GM18508 (cell line): Measurements from ENCODE around the gene ZP3.
"Not testable (repeated sequence)": the region's sequence is repeated elsewhere in the genome, so short reads cannot be mapped to it uniquely, and the experiment has no call there.

Experiments used
- ATAC-seq: cut with Tn5 transposase; IDR thresholded peaks from one replicate; pipeline ENCODE4 v1.9.1; 2021; ENCODE audit warnings: moderate number of reproducible peaks; ENCODE audit not compliant: insufficient read depth, unreplicated experiment

Gene ZP3

GRCh38 chr7:76480403-76481253 is 55.9 kb downstream of the ZP3 start:
- ATAC-seq, result not testable (repeated sequence)

- not testable (repeated sequence) for ATAC-seq
Observed at GRCh38 chr7:76482660-76483059, 57.9 kb downstream of the ZP3 start.

GRCh38 chr7:76483081-76483480 is 58.3 kb downstream of the ZP3 start:
- ATAC-seq, result not testable (repeated sequence)

- not testable (repeated sequence) for ATAC-seq
Observed at GRCh38 chr7:76484456-76484855, 59.7 kb downstream of the ZP3 start.

- ATAC-seq, result not testable (repeated sequence)
Observed at GRCh38 chr7:76485822-76486610, 61.3 kb downstream of the ZP3 start.

GRCh38 chr7:76486618-76487017 is 61.9 kb downstream of the ZP3 start:
- ATAC-seq, result peak; percentile 98

GRCh38 chr7:76487969-76488368 is 63.2 kb downstream of the ZP3 start:
- not testable (repeated sequence) for ATAC-seq
